Measurements from ENCODE around the gene RSPH6A. TPM values are rescaled to one million over a fixed set of nuclear protein-coding genes. Genes with fewer than 3 reads are reported as not detected.

RSPH6A gene
- total and polyA plus RNA-seq, 2 of the 13 experiments (the other 11 are each of a cell fraction or from before 2014, with no cell fraction given) = 0.07 TPM; not detected in 1

DNA sequence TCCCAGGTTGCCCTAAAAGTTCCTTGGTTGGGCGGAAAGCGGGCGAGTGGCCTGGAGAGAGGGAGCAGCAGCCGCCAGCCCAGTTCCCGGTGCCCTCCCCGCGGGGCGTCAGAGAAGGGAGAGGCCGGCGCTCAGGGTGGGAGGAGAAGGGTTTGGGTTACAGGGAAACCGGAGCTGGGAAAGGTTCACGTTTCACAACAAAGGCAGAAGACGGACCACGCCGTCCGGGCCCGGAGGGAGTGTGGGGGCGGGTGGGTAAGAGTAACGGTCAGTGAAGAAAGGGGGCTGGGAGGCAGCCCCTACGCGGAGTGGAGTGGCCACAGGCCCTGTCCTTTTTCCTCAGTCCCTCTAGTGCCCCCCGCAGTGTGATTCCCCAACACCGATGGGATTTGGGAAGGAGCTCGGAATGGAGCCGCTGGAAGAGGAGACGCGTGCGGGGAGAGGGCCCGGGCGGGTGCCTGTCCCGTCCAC is 47.7 kb downstream of the RSPH6A start (continued):
- TF ChIP-seq ZSCAN25 (CRISPR knock-in tag; IDR thresholded peaks at IDR 0.05) (peak; percentile 39; the same call in 1 of the 2 replicates), U2AF2 (IDR thresholded peaks at IDR 0.05; ENCODE audit: low read depth, low read length) (no peak), ZSCAN29 (CRISPR knock-in tag; conservative IDR thresholded peaks at IDR 0.05) (no peak), SIX1 (CRISPR knock-in tag; IDR thresholded peaks at IDR 0.05; ENCODE audit: borderline replicate concordance) (peak; percentile 90), ZNF747 (CRISPR knock-in tag; IDR thresholded peaks at IDR 0.05; ENCODE audit: borderline replicate concordance) (peak; percentile 57; the same call in 1 of the 2 replicates), ZNF567 (CRISPR knock-in tag; IDR thresholded peaks at IDR 0.05; ENCODE audit: borderline replicate concordance) (no peak), FOXK1 (CRISPR knock-in tag; IDR thresholded peaks at IDR 0.05; ENCODE audit: borderline replicate concordance, low read depth) (peak; percentile 56; the same call in 1 of the 2 replicates), ZNF615 (CRISPR knock-in tag; IDR thresholded peaks at IDR 0.05; ENCODE audit: borderline replicate concordance) (no peak), ZNF83 (CRISPR knock-in tag; IDR thresholded peaks at IDR 0.05; ENCODE audit: borderline replicate concordance) (no peak), TGIF2 (CRISPR knock-in tag; IDR thresholded peaks at IDR 0.05) (peak; percentile 72; the same call in 1 of the 2 replicates), SIN3A (IDR thresholded peaks at IDR 0.05; ENCODE audit: borderline replicate concordance, low read depth, low read length) (peak; percentile 35; the same call in 1 of the 2 replicates), ATF7-NPFF (CRISPR knock-in tag; IDR thresholded peaks at IDR 0.05; ENCODE audit: low read depth) (no peak), ZNF629 (CRISPR knock-in tag; conservative IDR thresholded peaks at IDR 0.05) (no peak), FOXK2 (IDR thresholded peaks at IDR 0.05) (peak; percentile 26; the same call in 1 of the 2 replicates), SRSF1 (optimal IDR thresholded peaks at IDR 0.05; ENCODE audit: low read depth, low read length) (no peak)
- TF ChIP-seq, protein P1, sequence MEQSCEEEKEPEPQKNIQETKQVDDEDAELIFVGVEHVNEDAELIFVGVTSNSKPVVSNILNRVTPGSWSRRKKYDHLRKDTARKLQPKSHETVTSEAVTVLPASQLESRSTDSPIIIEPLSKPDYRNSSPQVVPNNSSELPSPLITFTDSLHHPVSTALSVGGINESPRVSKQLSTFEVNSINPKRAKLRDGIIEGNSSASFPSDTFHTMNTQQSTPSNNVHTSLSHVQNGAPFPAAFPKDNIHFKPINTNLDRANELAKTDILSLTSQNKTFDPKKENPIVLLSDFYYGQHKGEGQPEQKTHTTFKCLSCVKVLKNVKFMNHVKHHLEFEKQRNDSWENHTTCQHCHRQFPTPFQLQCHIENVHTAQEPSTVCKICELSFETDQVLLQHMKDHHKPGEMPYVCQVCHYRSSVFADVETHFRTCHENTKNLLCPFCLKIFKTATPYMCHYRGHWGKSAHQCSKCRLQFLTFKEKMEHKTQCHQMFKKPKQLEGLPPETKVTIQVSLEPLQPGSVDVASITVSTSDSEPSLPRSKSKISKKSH (CRISPR knock-in tag; IDR thresholded peaks at IDR 0.05; ENCODE audit: borderline replicate concordance) = no peak
- TF ChIP-seq, protein P2, sequence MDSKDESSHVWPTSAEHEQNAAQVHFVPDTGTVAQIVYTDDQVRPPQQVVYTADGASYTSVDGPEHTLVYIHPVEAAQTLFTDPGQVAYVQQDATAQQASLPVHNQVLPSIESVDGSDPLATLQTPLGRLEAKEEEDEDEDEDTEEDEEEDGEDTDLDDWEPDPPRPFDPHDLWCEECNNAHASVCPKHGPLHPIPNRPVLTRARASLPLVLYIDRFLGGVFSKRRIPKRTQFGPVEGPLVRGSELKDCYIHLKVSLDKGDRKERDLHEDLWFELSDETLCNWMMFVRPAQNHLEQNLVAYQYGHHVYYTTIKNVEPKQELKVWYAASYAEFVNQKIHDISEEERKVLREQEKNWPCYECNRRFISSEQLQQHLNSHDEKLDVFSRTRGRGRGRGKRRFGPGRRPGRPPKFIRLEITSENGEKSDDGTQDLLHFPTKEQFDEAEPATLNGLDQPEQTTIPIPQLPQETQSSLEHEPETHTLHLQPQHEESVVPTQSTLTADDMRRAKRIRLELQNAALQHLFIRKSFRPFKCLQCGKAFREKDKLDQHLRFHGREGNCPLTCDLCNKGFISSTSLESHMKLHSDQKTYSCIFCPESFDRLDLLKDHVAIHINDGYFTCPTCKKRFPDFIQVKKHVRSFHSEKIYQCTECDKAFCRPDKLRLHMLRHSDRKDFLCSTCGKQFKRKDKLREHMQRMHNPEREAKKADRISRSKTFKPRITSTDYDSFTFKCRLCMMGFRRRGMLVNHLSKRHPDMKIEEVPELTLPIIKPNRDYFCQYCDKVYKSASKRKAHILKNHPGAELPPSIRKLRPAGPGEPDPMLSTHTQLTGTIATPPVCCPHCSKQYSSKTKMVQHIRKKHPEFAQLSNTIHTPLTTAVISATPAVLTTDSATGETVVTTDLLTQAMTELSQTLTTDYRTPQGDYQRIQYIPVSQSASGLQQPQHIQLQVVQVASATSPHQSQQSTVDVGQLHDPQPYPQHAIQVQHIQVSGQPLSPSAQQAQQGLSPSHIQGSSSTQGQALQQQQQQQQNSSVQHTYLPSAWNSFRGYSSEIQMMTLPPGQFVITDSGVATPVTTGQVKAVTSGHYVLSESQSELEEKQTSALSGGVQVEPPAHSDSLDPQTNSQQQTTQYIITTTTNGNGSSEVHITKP (CRISPR knock-in tag; IDR thresholded peaks at IDR 0.05; ENCODE audit: low read depth) = no peak
- TF ChIP-seq, protein P3, sequence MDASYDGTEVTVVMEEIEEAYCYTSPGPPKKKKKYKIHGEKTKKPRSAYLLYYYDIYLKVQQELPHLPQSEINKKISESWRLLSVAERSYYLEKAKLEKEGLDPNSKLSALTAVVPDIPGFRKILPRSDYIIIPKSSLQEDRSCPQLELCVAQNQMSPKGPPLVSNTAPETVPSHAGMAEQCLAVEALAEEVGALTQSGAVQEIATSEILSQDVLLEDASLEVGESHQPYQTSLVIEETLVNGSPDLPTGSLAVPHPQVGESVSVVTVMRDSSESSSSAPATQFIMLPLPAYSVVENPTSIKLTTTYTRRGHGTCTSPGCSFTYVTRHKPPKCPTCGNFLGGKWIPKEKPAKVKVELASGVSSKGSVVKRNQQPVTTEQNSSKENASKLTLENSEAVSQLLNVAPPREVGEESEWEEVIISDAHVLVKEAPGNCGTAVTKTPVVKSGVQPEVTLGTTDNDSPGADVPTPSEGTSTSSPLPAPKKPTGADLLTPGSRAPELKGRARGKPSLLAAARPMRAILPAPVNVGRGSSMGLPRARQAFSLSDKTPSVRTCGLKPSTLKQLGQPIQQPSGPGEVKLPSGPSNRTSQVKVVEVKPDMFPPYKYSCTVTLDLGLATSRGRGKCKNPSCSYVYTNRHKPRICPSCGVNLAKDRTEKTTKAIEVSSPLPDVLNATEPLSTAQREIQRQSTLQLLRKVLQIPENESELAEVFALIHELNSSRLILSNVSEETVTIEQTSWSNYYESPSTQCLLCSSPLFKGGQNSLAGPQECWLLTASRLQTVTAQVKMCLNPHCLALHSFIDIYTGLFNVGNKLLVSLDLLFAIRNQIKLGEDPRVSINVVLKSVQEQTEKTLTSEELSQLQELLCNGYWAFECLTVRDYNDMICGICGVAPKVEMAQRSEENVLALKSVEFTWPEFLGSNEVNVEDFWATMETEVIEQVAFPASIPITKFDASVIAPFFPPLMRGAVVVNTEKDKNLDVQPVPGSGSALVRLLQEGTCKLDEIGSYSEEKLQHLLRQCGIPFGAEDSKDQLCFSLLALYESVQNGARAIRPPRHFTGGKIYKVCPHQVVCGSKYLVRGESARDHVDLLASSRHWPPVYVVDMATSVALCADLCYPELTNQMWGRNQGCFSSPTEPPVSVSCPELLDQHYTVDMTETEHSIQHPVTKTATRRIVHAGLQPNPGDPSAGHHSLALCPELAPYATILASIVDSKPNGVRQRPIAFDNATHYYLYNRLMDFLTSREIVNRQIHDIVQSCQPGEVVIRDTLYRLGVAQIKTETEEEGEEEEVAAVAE (CRISPR knock-in tag; IDR thresholded peaks at IDR 0.05; ENCODE audit: borderline replicate concordance) = 0 out of 2 replicates have a peak, but pooled peaks have one; percentile 7

Data from HepG2 (cell line).